Smooth muscle cell (in vitro differentiated cells): ENCODE measurements around the gene CLDN7. TPM values are rescaled to one million over a fixed set of nuclear protein-coding genes. Genes with fewer than 3 reads are reported as not detected.

ENCODE experiments used
- DNase-seq: peaks from one replicate; lab custom pipeline; 2025; ENCODE audit not compliant: unreplicated experiment; lab: John Stamatoyannopoulos, UW
- H2AFZ ChIP-seq: fragments of 200-600 bp; sonication (generic); 2 replicates; pipeline ENCODE4 v1.6.0; 2016; ENCODE audit warnings: antibody characterized with exemption, low read depth, mild to moderate bottlenecking
- H3F3A ChIP-seq: fragments of 200-600 bp; sonication (generic); 2 replicates; pipeline ENCODE4 v1.6.0; 2017; ENCODE audit warnings: antibody characterized with exemption, low read depth
- H3K27ac ChIP-seq: fragments of 200-600 bp; sonication (generic); 2 replicates; pipeline ENCODE4 v1.5.1; 2016; ENCODE audit warnings: low read depth, mild to moderate bottlenecking
- H3K27me3 ChIP-seq: fragments of 200-600 bp; sonication (generic); 2 replicates; pipeline ENCODE4 v1.6.1; 2016; ENCODE audit warnings: low read depth, mild to moderate bottlenecking
- H3K36me3 ChIP-seq: fragments of 200-600 bp; sonication (generic); 2 replicates; pipeline ENCODE4 v1.5.1; 2016; ENCODE audit warnings: low read depth
- H3K4me1 ChIP-seq: fragments of 200-600 bp; sonication (generic); 2 replicates; pipeline ENCODE4 v1.5.1; 2016; ENCODE audit warnings: low read depth
- H3K4me2 ChIP-seq: fragments of 200-600 bp; sonication (generic); 2 replicates; pipeline ENCODE4 v1.6.0; 2016; ENCODE audit warnings: mild to moderate bottlenecking
- H3K4me3 ChIP-seq: fragments of 200-600 bp; sonication (generic); 2 replicates; pipeline ENCODE4 v1.5.1; 2016; ENCODE audit warnings: mild to moderate bottlenecking
- H3K79me2 ChIP-seq: fragments of 200-600 bp; sonication (generic); 2 replicates; pipeline ENCODE4 v1.6.0; 2016; ENCODE audit warnings: low read depth, mild to moderate bottlenecking
- H3K9ac ChIP-seq: fragments of 200-600 bp; sonication (generic); 2 replicates; pipeline ENCODE4 v1.6.0; 2016; ENCODE audit warnings: low read depth
- H3K9me3 ChIP-seq: fragments of 200-600 bp; sonication (generic); replicated peaks from 2 replicates; pipeline ENCODE4 v1.5.1; 2016; ENCODE audit warnings: low read depth
- H4K20me1 ChIP-seq: fragments of 200-600 bp; sonication (generic); 2 replicates; pipeline ENCODE4 v1.6.0; 2016; ENCODE audit warnings: low read depth
- WGBS: methylation state at CpG from one replicate; pipeline ENCODE4 v1.1.7; 2016; ENCODE audit warnings: low lambda C conversion rate; 5-methylcytosine and 5-hydroxymethylcytosine counted together
- polyA plus RNA-seq: library from polyadenylated mRNA; unstranded; fragments of >200 nt; fragmentation: Nextera tagmentation; extraction: Ambion mirVana; gene quantifications from 2 replicates; pipeline ENCODE4 v1.2.1, GENCODE V29; 2016
- total RNA-seq: library from RNA; depleted of rRNA; stranded (reverse); fragments of >200 nt; gene quantifications from 2 replicates; pipeline ENCODE4 v1.2.3, GENCODE V29; 2014
- TF ChIP-seq, protein P1 (sequence below): fragments of 200-600 bp; sonication (generic); IDR thresholded peaks from 2 replicates; pipeline ENCODE4 v1.5.1; 2017; ENCODE audit warnings: borderline replicate concordance, mild to moderate bottlenecking, antibody characterized with exemption; ENCODE audit not compliant: insufficient read depth, poor library complexity, severe bottlenecking

Gene CLDN7
- total and polyA plus RNA-seq, 2 experiments from 2014 or later: 25.2 to 33.7 TPM

DNA sequence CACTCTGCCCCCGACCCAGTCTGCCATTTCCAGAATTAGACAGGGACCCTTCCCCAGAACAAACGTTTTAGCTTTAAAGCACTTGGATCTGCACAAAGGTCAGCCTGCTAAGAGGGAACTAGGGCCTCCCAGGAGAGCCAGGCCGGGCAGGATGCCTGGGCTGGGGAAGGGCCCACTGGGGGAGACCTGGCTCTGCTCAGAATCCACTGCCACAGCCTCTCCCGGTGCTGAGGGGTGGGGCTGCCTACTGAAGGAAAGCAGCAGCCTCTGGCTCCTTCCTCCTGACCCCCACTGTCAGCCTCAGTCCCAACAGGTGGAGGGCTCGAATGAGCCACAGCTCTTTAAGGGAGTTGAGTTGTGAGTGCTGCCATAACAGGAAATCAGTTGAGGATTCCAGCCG, 30.5 kb upstream of the CLDN7 start:
- Histone ChIP-seq H3K27ac (no peak overlapping the region), H3K9ac (no peak overlapping the region), H4K20me1 (no peaks in the 10 kb centered on the region), H3K36me3 (no peaks in the 10 kb centered on the region), H3K4me1 (no peaks in the 10 kb centered on the region), H3K79me2 (no peaks in the 10 kb centered on the region), H3F3A (peaks cover 8% of the 10 kb centered on the region), H3K4me3 (no peak overlapping the region), H2AFZ (no peak overlapping the region), H3K4me2 (no peak overlapping the region), H3K9me3 (no peaks in the 10 kb centered on the region), H3K27me3 (peaks cover 50% of the 10 kb centered on the region)
- WGBS: 62% methylated on average over 6 of the region's 6 CpGs
- no peak for DNase-seq
- TF ChIP-seq, protein P1, sequence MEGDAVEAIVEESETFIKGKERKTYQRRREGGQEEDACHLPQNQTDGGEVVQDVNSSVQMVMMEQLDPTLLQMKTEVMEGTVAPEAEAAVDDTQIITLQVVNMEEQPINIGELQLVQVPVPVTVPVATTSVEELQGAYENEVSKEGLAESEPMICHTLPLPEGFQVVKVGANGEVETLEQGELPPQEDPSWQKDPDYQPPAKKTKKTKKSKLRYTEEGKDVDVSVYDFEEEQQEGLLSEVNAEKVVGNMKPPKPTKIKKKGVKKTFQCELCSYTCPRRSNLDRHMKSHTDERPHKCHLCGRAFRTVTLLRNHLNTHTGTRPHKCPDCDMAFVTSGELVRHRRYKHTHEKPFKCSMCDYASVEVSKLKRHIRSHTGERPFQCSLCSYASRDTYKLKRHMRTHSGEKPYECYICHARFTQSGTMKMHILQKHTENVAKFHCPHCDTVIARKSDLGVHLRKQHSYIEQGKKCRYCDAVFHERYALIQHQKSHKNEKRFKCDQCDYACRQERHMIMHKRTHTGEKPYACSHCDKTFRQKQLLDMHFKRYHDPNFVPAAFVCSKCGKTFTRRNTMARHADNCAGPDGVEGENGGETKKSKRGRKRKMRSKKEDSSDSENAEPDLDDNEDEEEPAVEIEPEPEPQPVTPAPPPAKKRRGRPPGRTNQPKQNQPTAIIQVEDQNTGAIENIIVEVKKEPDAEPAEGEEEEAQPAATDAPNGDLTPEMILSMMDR: no peak

DNA sequence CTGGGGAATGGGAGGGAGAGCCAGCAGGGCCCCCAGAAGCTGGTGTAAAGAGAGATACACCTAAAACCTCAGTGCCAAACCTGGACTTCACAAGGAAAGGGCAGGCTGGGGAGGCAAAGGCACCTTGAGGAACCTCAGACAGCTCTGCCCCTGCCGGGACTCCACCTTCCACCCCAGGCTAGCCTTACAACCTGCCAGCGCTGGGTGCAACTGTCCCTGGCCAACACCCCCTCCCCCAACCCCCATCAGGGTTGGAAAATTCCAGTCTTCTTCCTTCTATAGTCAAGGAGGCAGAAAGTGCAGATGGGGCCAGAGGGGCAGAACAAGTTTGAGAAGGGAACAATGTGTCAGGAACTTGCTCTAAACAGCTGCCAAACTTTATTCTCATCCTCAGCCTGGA, 29.9 kb upstream of the CLDN7 start:
- DNase-seq: no peak
- no peak overlapping the region for H3K4me2 ChIP-seq
- H3K4me3 ChIP-seq: no peak overlapping the region
- no peak overlapping the region for H3K27ac ChIP-seq
- no peaks in the 10 kb centered on the region for H3K79me2 ChIP-seq
- WGBS: 95% methylated on average over 2 of the region's 2 CpGs
- H2AFZ ChIP-seq: no peak overlapping the region
- no peak overlapping the region for H3K9ac ChIP-seq
- TF ChIP-seq, protein P1: no peak
- no peaks in the 10 kb centered on the region for H3K36me3 ChIP-seq
- H3K4me1 ChIP-seq: no peaks in the 10 kb centered on the region
- H4K20me1 ChIP-seq: no peaks in the 10 kb centered on the region
- H3F3A ChIP-seq: peaks cover 8% of the 10 kb centered on the region
- peaks cover 50% of the 10 kb centered on the region for H3K27me3 ChIP-seq
- H3K9me3 ChIP-seq: no peaks in the 10 kb centered on the region

GRCh38 chr17:7290685-7291084, 28.4 kb upstream of the CLDN7 start:
- H3K4me3 ChIP-seq: no peak overlapping the region
- H3K27me3 ChIP-seq: peaks cover 46% of the 10 kb centered on the region
- no peak overlapping the region for H3K4me2 ChIP-seq
- no peaks in the 10 kb centered on the region for H3K9me3 ChIP-seq
- TF ChIP-seq, protein P1: no peak
- no peaks in the 10 kb centered on the region for H3K4me1 ChIP-seq
- no peaks in the 10 kb centered on the region for H3K79me2 ChIP-seq
- WGBS: 86% methylated on average over 11 of the region's 11 CpGs
- H3K27ac ChIP-seq: no peak overlapping the region
- H3K9ac ChIP-seq: no peak overlapping the region
- no peaks in the 10 kb centered on the region for H3K36me3 ChIP-seq
- no peak overlapping the region for H2AFZ ChIP-seq
- peaks cover 4% of the 10 kb centered on the region for H3F3A ChIP-seq
- H4K20me1 ChIP-seq: no peaks in the 10 kb centered on the region
- DNase-seq: no peak

DNA sequence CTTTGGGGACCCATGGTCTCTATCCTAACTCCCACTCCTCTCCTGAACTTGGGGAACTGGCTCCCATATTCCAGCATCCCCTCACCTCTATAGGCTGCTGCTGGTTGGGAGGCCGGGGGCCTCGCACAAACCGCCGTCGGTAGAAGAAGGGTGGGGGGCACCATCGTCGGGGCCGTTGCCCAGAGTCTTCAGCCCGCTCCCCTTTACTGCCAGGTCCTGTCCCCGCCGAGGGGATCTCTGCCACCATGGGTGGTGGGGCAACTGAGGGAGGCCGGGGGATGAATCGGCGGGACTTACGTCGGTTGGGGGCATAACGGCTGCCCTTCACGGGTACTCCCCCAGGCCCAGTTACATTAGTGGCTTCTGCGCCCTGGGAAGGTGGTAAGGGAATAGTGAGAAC, 27.9 kb upstream of the CLDN7 start:
- no peaks in the 10 kb centered on the region for H3K79me2 ChIP-seq
- peaks cover 46% of the 10 kb centered on the region for H3K27me3 ChIP-seq
- H3F3A ChIP-seq: no peaks in the 10 kb centered on the region

More for the DNA sequence above, 27.9 kb upstream of the CLDN7 start:
- H3K36me3 ChIP-seq: no peaks in the 10 kb centered on the region
- no peak for DNase-seq
- no peak overlapping the region for H3K4me2 ChIP-seq
- H2AFZ ChIP-seq: no peak overlapping the region
- TF ChIP-seq, protein P1: no peak
- H4K20me1 ChIP-seq: no peaks in the 10 kb centered on the region
- no peaks in the 10 kb centered on the region for H3K9me3 ChIP-seq
- 94% methylated on average over 19 of the region's 19 CpGs for WGBS
- H3K27ac ChIP-seq: no peak overlapping the region
- H3K9ac ChIP-seq: no peak overlapping the region
- no peaks in the 10 kb centered on the region for H3K4me1 ChIP-seq
- no peak overlapping the region for H3K4me3 ChIP-seq
